Activated naive CD4-positive, alpha-beta T cell treated with anti-CD3 and anti-CD28 coated beads, Interleukin-2, amount 10 ng/mL, durations not matched to agents 7 days and 5 days (primary cell): Measurements from ENCODE around the gene MOB3A.
A peak's percentile ranks its signal among the peaks of the same experiment; 100 is the strongest.
"Not testable (repeated sequence)": the region's sequence is repeated elsewhere in the genome, so short reads cannot be mapped to it uniquely, and the experiment has no call there.

Experiments used
- CTCF ChIA-PET: fragments of 350-600 bp; sonication (Branson Sonifier 250); formaldehyde crosslinking; loops from one replicate; lab custom pipeline; 2021; ENCODE audit warnings: antibody characterized with exemption; lab: Charles Lee
- DNase-seq: peaks from one replicate; pipeline ENCODE4 v3.0.0-alpha.2; 2020
- H3K27ac Mint-ChIP-seq: one replicate; pipeline ENCODE4 v1.8.0; 2021; ENCODE audit warnings: mild to moderate bottlenecking, moderate library complexity, mixed read lengths
- H3K27me3 Mint-ChIP-seq: one replicate; pipeline ENCODE4 v1.8.0; 2021; ENCODE audit warnings: mild to moderate bottlenecking, mixed read lengths
- H3K36me3 Mint-ChIP-seq: one replicate; pipeline ENCODE4 v1.8.0; 2021; ENCODE audit warnings: mixed read lengths
- H3K4me1 Mint-ChIP-seq: one replicate; pipeline ENCODE4 v1.8.0; 2021; ENCODE audit warnings: mixed read lengths
- H3K4me3 Mint-ChIP-seq: one replicate; pipeline ENCODE4 v1.8.0; 2021; ENCODE audit warnings: mild to moderate bottlenecking, moderate library complexity, mixed read lengths
- H3K9me3 Mint-ChIP-seq: one replicate; pipeline ENCODE4 v1.8.0; 2021; ENCODE audit warnings: mixed read lengths

The MOB3A gene

DNA sequence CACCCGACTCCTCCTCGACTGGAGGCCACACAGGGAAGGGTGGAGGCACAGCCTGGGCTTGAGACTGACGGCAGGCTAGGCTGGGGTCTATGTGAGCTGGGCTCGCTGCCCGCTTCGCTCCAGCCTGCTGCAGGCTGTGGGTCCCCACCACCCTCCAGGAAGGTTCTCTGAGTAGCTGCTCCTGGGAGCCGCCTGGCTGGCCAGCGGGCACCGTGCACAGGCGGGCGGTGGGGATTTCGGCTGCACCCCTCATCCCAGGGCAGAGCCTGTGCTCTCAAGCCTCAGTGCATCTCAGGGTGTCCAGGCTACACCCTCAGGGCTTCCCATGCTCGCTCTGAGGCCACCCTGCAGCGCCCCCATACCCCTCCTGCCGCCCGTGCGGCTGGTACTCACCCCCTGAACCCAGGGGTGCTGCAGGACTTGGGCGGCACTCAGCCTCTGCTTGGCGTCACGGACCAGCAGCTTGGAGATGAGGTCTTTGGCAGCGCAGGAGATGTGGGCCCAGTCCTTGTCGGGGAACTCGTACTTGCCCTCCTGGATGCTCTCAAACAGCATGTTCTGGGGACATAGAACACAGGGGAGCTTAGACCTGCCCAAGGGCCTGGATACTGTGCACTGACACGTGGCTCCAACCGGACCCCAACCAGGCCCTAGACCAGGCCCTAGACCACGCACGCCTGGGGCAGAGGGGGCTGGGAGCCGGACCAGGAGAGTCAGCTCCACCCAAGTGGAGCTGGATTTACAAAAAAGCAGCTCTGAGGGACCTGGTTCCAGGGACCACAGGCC, 55.3 kb downstream of the MOB3A start:
- no peaks in the 10 kb centered on the region for H3K9me3 Mint-ChIP-seq
- peak overlapping the region; percentile 89 for H3K27ac Mint-ChIP-seq
- H3K4me1 Mint-ChIP-seq: peaks cover 31% of the 10 kb centered on the region
- CTCF ChIA-PET: no interaction called here
- peak overlapping the region; percentile 59 for H3K4me3 Mint-ChIP-seq
- DNase-seq: no peak
- peaks cover 27% of the 10 kb centered on the region for H3K36me3 Mint-ChIP-seq
- H3K27me3 Mint-ChIP-seq: no peaks in the 10 kb centered on the region

DNA sequence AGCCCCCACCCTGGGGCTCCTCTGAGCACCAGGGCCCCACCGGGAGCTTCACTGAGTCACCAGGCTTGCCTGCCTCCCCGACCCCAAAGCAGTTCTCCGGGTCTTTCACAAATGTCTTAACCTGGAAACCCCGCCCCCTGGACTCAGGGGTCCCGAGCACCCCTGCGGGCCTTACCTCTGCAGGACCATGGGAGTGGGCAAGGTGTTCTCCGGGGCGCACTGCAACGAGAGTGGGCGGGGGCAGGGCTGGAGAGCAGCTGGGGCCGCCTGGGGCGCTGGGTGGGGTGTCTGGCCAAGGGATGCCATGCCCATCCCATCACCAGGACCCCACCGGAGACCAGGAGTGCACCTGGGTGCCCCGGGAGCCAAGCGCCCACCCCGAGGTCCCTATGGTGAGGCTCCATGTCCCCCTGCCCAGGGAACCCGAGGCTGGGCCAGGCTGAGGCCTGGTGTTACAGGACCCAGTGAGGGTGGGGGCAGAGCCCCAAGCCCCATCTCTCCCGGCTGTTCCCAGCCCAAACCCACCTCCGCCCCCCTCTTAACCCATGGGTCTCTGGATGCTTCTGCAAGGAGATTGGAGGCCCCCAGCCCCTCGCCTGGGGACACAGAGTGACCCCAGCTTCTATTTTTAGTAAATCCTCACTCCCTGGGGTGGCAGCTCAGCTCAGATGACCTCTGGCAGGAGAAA, 56.0 kb downstream of the MOB3A start:
- CTCF ChIA-PET: no interaction called here
- peaks cover 29% of the 10 kb centered on the region for H3K36me3 Mint-ChIP-seq
- H3K27me3 Mint-ChIP-seq: no peaks in the 10 kb centered on the region
- H3K4me1 Mint-ChIP-seq: peaks cover 35% of the 10 kb centered on the region
- H3K27ac Mint-ChIP-seq: no peak overlapping the region
- H3K4me3 Mint-ChIP-seq: no peak overlapping the region
- peaks cover 3% of the 10 kb centered on the region for H3K9me3 Mint-ChIP-seq
- no peak for DNase-seq

DNA sequence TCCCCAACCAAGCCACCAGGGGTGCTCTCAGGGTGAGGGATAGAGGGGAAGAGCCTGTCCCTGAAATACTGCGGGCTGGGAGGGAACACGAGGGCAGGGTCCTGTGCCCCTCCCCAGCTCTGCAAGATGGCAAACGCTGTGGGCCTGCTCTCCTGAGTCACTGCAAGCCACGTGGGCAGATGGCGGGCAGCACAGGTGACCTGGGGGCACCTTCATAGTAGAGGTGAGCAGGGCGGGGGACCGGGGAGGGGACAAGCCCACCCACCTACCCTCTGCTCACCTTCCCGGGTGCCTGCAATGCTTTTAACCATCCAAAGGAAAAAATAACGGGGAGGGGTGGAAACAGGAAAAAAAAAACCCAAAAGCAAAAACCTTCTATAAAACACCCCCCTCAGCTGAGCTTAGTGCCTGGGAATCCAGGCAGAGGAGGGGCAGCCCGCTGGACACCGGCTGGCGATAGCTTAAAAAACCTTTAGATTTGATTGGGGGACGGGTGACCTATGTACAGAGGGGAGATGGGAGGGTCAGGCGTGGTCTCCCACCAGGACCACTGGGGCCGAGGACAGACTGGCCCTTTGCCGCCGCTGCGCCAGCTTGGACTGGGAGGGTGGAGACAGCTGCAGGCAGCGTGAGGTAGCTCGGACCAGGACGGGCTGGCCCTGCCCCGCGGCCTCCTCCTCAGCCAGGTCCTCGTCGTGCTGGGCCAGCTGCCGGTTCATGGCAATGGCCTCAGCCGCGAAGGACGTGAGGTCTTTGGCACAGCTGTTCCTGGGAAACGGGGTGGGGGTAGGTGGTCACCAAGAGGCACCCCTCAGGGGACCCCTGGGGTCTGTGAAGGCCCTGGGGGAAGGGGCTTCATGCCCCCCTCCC, 56.8 kb downstream of the MOB3A start:
- Mint-ChIP-seq H3K9me3 (peaks cover 3% of the 10 kb centered on the region), H3K36me3 (peaks cover 25% of the 10 kb centered on the region), H3K4me1 (peaks cover 36% of the 10 kb centered on the region), H3K4me3 (no peak overlapping the region), H3K27me3 (peaks cover 6% of the 10 kb centered on the region), H3K27ac (peak overlapping the region; percentile 52)
- DNase-seq: no peak
- CTCF ChIA-PET: no interaction called here

DNA sequence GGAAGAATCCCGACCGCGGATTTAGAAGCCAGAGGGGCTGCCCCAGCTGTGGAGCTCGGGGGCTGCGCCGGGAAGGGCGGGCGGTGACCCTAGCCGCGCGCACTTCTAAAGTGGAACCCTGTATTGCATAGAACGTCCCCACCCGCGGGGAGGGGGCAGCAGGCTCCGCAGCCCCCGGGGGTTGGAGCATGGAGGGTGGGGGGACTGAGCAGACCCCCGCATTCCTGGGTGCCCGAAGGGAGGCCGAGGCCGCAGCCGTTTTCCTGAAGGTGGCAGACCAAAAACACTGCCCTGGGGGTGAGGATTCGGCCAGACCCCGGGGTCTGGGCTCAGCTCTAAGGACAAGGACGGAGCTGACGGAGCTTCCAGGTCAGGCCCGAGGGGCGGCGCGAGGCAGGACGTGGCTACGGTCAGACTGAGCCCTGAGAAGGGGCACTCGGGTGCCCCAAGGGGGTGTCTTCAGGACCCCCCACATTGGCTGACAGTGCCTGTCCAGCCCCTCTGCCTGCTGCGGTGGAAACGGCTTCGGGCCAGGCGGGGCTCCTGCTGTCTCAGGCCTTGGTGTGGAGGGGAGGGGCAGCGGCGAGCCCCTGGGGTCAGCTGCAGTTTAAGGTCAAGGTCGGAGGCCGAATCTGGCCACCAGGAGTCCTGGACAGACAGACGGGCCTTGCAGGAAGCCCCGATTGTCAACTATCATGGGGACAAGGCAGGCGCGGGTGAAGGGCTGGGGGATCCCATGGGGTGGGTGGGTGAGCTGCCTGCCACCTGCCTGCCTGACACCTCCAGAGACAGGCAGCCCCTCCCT, 57.6 kb downstream of the MOB3A start:
- Mint-ChIP-seq H3K9me3 (peaks cover 3% of the 10 kb centered on the region), H3K27ac (no peak overlapping the region), H3K4me3 (no peak overlapping the region), H3K36me3 (peaks cover 23% of the 10 kb centered on the region), H3K27me3 (peaks cover 6% of the 10 kb centered on the region), H3K4me1 (peaks cover 34% of the 10 kb centered on the region)
- no peak for DNase-seq
- CTCF ChIA-PET: interaction anchor here (0.6 kb wide), 1 partner anchor 225 kb away, joined by 3 read pairs; no protein-coding TSS in a partner anchor

DNA sequence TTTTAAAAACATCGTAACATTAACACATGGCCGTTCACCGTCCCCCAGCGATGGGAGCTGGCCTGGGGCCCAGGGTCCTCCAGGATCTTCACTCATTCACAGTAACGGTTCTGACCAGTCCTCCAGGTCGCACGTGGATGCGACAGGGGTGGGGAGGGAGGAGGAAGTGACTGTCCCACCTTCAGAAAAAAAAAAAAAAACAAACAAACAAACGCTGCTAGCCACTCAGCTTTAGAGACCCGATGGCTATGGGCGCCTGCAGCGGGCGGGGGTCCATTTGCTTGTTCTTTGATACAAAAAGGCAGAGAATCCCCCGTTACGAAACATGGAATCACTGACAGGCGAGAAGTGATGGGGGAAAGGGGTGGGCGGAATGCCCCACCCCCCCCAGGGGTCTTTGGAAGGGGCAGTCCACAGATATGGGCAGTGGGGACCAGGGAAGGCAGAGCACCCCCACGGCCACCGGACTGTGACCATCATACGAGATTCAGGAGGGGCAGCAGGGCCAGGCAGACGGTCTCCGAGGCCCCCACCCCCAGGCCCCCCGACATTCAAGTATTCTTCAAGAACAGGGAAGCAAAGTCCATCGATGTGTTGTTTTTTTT, 58.4 kb downstream of the MOB3A start:
- H3K9me3 Mint-ChIP-seq: peaks cover 3% of the 10 kb centered on the region
- CTCF ChIA-PET: interaction anchor here (0.6 kb wide), 3 partner anchors 24 to 226 kb away, joined by 3 read pairs; no protein-coding TSS in a partner anchor
- H3K4me3 Mint-ChIP-seq: no peak overlapping the region
- H3K27ac Mint-ChIP-seq: peak overlapping the region; percentile 52
- no peak for DNase-seq
- peaks cover 32% of the 10 kb centered on the region for H3K4me1 Mint-ChIP-seq
- H3K27me3 Mint-ChIP-seq: peaks cover 6% of the 10 kb centered on the region
- H3K36me3 Mint-ChIP-seq: peaks cover 20% of the 10 kb centered on the region

DNA sequence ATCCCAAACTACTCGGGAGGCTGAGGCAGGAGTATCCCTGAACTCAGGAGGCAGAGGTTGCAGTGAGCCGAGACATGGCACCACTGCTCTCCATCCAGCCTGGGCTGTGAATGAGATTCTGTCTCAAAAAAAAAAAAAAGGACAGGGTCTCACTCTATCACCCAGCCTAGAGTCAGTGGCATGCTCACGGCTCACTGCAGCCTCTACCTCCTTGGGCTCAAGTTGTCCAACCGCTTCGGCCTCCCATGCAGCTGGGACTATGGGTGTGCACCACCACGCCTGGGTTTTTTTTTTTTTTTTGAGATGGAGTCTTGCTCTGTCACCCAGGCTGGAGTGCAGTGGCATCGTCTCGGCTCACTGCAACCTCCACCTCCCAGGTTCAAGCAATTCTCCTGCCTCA, 59.7 kb downstream of the MOB3A start:
- H3K36me3 Mint-ChIP-seq: peaks cover 19% of the 10 kb centered on the region
- CTCF ChIA-PET: no interaction called here
- peaks cover 38% of the 10 kb centered on the region for H3K4me1 Mint-ChIP-seq
- no peak for DNase-seq
- H3K27me3 Mint-ChIP-seq: peaks cover 11% of the 10 kb centered on the region
- H3K9me3 Mint-ChIP-seq: peaks cover 3% of the 10 kb centered on the region
- no peak overlapping the region for H3K4me3 Mint-ChIP-seq
- peak overlapping the region; percentile 37 for H3K27ac Mint-ChIP-seq

DNA sequence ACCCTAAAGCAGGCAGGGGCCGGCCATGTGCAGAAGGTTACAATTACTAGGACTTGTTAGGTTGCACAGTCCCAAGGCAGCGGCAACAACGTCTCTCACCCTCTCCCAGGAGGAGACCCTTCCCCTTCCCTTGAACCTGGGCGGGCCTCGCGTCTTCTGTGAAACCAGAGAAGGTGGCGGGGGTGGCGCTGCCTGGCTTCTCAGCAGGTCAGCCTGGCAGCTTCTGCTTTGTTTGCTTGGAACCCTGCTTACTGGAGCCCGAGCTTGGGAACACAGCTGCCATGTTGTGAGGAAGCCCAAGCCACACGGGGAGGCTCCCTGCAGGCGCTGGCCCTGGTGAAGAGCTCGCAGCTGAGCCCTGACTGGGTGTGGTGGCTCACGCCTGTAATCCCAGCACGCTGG, 60.5 kb downstream of the MOB3A start:
- DNase-seq: no peak
- H3K27me3 Mint-ChIP-seq: peaks cover 11% of the 10 kb centered on the region
- H3K4me3 Mint-ChIP-seq: no peak overlapping the region
- H3K9me3 Mint-ChIP-seq: peaks cover 3% of the 10 kb centered on the region
- CTCF ChIA-PET: interaction anchor here (1.3 kb wide), 1 partner anchor 34 kb away, joined by 5 read pairs; no protein-coding TSS in a partner anchor
- H3K27ac Mint-ChIP-seq: no peak overlapping the region
- peaks cover 38% of the 10 kb centered on the region for H3K4me1 Mint-ChIP-seq
- H3K36me3 Mint-ChIP-seq: peaks cover 16% of the 10 kb centered on the region

DNA sequence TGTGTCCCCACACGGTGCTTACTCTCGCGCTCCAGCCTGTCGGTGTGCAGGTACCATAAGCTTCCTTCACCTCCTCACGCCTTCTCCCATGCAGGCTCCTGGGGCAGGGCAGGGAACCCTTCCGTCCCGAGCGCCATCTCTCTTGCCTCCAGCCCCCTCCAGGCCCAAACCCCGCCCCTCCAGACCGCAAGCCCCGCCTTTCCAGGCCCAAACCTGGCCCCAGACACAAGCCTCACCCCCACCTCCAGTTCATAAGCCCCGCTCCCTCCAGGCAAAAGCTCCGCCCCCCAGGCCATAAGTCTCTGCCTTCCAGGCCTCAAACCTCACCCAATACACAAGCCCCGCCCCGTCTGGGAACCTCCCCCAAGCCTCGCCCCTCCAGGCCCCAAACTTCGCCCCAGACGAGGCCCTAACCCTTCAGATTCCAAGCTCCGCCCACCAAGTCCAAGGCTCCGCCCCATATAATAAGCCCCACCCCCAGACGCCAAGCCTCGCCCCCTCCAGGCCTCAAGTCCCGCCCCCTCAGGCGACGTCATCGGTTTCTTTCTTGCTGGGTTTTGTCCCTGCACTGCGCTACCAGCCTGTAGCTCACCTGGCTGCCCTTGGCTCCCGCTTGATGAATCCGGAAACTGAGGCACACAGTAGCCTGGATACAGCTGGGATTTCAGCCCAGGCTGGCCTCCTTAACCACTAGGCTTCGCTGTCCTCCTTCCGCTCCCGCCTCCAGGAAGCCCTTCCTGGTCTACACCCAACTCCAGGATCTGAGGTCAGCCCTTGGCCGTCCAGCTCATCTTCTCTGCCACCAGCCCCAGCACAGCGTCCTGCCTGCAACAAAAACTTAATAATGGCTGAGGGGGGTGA, 61.2 kb downstream of the MOB3A start:
- Mint-ChIP-seq H3K9me3 (peaks cover 3% of the 10 kb centered on the region), H3K36me3 (peaks cover 16% of the 10 kb centered on the region), H3K4me3 (no peak overlapping the region), H3K27me3 (peaks cover 11% of the 10 kb centered on the region), H3K27ac (peak overlapping the region; percentile 49), H3K4me1 (peaks cover 38% of the 10 kb centered on the region)
- peak; percentile 79 for DNase-seq
- CTCF ChIA-PET: interaction anchor here (1.3 kb wide), 1 partner anchor 35 kb away, joined by 5 read pairs; no protein-coding TSS in a partner anchor

DNA sequence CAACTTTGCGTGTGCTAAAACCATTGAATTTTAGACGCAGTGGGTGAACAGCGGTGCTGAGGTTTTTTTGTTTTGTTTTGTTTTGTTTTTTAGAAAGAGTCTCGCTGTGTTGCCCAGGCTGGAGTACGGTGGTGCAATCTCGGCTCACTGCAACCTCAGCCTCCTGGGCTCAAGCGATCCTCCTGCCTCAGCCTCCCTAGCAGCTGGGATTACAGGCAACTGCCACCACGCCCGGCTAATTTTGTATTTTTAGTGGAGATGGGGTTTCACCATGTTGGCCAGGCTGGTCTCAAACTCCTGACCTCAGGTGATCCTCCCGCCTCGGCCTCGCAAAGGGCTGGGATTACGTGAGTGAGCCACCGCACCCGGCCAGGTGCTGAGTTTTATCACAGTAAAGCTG, 61.9 kb downstream of the MOB3A start:
- Mint-ChIP-seq H3K27me3 (peaks cover 11% of the 10 kb centered on the region), H3K36me3 (peaks cover 13% of the 10 kb centered on the region), H3K27ac (peak overlapping the region; percentile 81), H3K4me1 (peaks cover 38% of the 10 kb centered on the region)
- not testable (repeated sequence) for H3K4me3 Mint-ChIP-seq, H3K9me3 Mint-ChIP-seq, DNase-seq
- CTCF ChIA-PET: interaction anchor here (1.3 to 2.2 kb wide), 2 partner anchors 10 to 35 kb away, joined by 3 to 5 read pairs; no protein-coding TSS in a partner anchor

DNA sequence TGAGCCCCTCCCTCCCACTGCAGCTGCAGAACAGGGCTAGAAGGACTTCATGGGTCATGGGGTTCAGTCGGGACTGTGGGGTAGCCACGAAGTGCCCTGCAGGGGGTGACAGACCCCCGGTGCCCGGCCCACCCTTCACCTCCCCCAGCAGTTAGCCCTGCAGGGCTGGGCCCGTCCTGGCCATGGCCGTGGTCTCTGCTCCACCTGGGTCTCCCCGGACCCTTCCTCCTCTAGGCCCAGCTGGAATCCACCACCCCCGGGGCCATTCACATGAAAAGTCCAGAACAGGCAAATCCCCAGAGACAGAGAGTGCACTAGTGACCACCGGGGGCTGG, 62.3 kb downstream of the MOB3A start:
- Mint-ChIP-seq H3K4me3 (no peak overlapping the region), H3K27ac (peak overlapping the region; percentile 81), H3K9me3 (peaks cover 3% of the 10 kb centered on the region), H3K27me3 (peaks cover 11% of the 10 kb centered on the region), H3K4me1 (peaks cover 38% of the 10 kb centered on the region), H3K36me3 (peaks cover 9% of the 10 kb centered on the region)
- DNase-seq: no peak
- CTCF ChIA-PET: interaction anchor here (1.3 to 2.2 kb wide), 2 partner anchors 10 to 36 kb away, joined by 3 to 5 read pairs; no protein-coding TSS in a partner anchor

DNA sequence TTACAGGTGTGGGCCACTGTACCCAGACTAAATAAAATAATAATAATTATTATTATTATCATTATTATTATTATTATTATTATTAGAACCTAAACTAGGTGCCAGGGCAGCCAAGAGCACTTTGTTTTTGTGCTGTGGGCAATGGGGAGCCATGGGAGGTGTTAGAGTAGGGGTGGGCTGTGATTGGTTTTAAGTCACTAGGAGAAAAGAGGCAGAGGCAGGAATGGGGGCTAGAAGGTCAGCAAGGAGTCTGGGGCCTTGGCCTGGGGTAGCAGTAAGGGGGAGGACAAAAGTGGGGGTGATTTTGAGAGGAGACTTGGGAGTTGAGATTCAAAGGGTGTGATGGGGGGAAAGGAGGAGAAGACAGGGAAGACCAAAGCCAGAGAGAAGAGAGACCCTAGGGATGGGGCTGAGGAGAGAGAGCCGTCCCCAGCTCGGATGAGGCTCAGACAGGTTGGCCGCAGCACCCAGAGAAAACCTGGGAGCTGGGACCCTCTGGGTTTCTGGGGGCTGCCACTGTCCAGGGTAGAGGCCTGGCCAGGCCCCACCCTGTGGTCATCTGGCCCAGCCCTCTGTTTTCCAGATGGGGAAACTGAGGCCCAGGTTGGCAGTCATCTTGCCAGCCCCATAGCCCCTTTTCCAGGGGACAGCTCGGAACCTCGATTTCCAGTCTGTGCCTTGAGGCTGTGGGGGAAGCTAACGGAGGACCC, 62.9 kb downstream of the MOB3A start:
- no peak overlapping the region for H3K4me3 Mint-ChIP-seq
- peaks cover 7% of the 10 kb centered on the region for H3K36me3 Mint-ChIP-seq
- H3K27me3 Mint-ChIP-seq: peaks cover 11% of the 10 kb centered on the region
- H3K4me1 Mint-ChIP-seq: peaks cover 40% of the 10 kb centered on the region
- CTCF ChIA-PET: interaction anchor here (1.1 to 2.2 kb wide), 3 partner anchors 11 to 36 kb away, joined by 3 to 5 read pairs (median 3); no protein-coding TSS in a partner anchor
- peaks cover 3% of the 10 kb centered on the region for H3K9me3 Mint-ChIP-seq
- H3K27ac Mint-ChIP-seq: no peak overlapping the region
- DNase-seq: no peak
